Mucosa of rectum (tissue), 2 donors: ENCODE data around the gene SORCS2.

Experiments
- H3K27ac ChIP-seq, 2 donors: one replicate each; pipeline ENCODE4 v1.7.0; 2013; ENCODE audit warnings: inconsistent platforms in 2 of 2, low read depth in 2 of 2, low read length in 2 of 2
- H3K27me3 ChIP-seq, 2 donors: one replicate each; pipeline ENCODE4 v1.7.0; 2013; ENCODE audit warnings: low read length in 2 of 2; ENCODE audit not compliant: control insufficient read depth in 2 of 2, insufficient read depth in 2 of 2
- H3K36me3 ChIP-seq, 2 donors: one replicate each; pipeline ENCODE4 v1.7.0; 2013; ENCODE audit warnings: low read length in 2 of 2; ENCODE audit not compliant: control insufficient read depth in 2 of 2, insufficient read depth in 2 of 2
- H3K4me1 ChIP-seq, 2 donors: one replicate each; pipeline ENCODE4 v1.7.0; 2013; ENCODE audit warnings: low read length in 2 of 2, mild to moderate bottlenecking in 1 of 2; ENCODE audit not compliant: control insufficient read depth in 2 of 2, insufficient read depth in 2 of 2
- H3K4me3 ChIP-seq, 2 donors: one replicate each; pipeline ENCODE4 v1.7.0; 2013; ENCODE audit warnings: low read length in 2 of 2
- H3K9ac ChIP-seq, 2 donors: one replicate each; pipeline ENCODE4 v1.7.0; 2013; ENCODE audit warnings: low read length in 2 of 2, low read depth in 1 of 2, mild to moderate bottlenecking in 1 of 2
- H3K9me3 ChIP-seq, 2 donors: one replicate each; pipeline ENCODE4 v1.7.0; 2013; ENCODE audit warnings: low read length in 2 of 2; ENCODE audit not compliant: control insufficient read depth in 2 of 2
- donor health status: healthy.
- donor health status: Normal muscosa, but diverticular disease.

SORCS2 gene

GRCh38 chr4:7322166-7322991 is 130.0 kb downstream of the SORCS2 start:
- Histone ChIP-seq H3K4me3 (no peak overlapping the region), H3K4me1 (no peaks in the 10 kb centered on the region), H3K9me3 (no peaks in the 10 kb centered on the region), H3K27me3 (peaks cover 0 to 3% of the 10 kb centered on the region in 2 donors), H3K36me3 (no peaks in the 10 kb centered on the region), H3K9ac (no peak overlapping the region), H3K27ac (no peak overlapping the region)

DNA sequence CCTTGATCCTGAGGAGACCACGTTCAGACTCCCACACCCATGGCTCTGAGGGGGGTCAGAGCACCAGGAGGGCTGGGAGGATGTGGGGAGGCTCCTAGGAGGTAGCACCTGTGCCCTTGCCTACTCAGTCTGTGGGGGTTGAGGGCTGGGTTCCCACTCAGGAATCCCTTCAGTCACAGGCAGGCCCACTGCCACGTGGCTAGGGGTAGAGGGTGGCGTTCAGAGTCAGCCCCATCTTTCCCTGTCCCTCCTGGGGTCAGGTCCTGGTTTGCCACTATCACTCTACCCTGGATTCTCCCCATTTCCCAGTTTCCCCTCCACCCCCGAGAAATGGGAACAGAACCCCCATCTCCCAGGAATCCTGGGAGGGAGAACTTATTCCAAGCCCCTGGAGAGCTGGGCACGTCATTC is 131.1 kb downstream of the SORCS2 start:
- H3K9me3 ChIP-seq: no peaks in the 10 kb centered on the region
- peaks cover 0 to 3% of the 10 kb centered on the region in 2 donors for H3K27me3 ChIP-seq
- no peaks in the 10 kb centered on the region for H3K36me3 ChIP-seq
- H3K4me1 ChIP-seq: no peaks in the 10 kb centered on the region
- H3K9ac ChIP-seq: no peak overlapping the region
- H3K4me3 ChIP-seq: no peak overlapping the region
- H3K27ac ChIP-seq: no peak overlapping the region

DNA sequence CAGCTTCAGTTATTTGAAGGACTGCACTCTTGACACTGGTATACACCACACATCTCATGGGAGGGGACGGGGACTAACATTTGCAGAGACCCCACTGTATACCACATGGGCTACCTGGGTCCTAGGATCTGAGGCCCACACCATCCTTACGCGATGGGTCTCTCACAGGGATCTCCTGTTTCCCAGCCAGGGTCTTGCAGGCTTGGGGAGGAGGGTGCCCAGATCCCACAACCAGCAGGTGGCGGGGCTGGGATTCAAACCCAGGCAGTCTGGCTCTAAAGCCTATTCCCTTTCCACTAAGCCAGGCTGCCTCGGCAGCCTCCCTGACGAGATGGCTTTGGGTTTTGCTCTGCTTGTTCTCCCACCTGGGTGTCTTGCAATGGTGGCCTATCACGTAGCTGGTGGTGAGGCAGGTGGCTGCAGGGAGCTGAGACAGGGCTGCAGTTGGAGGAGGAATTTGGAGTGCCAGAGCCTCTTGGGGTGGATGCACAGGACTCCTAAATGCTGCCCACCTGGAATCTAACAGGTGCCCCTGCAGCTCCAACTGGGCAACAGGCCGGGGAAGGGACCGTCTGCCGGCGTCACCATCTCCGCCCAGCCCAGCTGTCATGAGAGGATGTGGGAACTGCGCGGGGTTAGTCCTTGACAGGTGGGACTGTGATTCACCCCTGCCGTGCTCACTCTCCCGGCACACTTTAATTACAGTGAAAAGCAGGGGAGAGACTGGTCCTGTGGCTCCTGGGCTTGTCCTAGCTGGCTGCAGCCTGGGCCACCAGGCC is 131.7 kb downstream of the SORCS2 start:
- no peak overlapping the region for H3K9ac ChIP-seq
- no peak overlapping the region for H3K4me3 ChIP-seq
- peaks cover 0 to 3% of the 10 kb centered on the region in 2 donors for H3K27me3 ChIP-seq
- no peaks in the 10 kb centered on the region for H3K36me3 ChIP-seq
- no peak overlapping the region for H3K27ac ChIP-seq
- no peaks in the 10 kb centered on the region for H3K9me3 ChIP-seq
- no peaks in the 10 kb centered on the region for H3K4me1 ChIP-seq

DNA sequence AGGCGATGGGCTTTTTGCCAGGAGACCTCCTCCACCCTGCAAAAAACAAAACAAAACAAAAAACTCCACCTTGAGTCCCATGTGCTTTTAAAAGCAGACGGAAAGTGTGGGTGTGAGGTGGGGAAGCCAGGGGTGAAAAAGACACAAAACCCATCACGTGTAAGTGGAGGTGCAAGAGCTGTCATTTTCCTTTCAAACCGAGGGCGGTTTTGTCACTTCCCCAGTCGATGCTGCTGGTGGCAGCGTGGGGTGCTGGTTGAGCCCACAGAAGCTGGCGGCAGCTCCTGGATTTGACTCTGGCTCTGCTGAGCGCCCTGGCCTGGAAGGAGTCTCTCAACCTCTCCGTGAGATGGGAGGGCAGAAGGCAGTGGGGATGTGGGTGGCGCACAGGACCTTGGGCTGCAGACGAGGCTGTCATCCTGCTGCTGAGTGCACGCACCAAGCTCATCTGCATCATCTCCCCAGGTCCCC is 132.3 kb downstream of the SORCS2 start:
- Histone ChIP-seq H3K9me3 (no peaks in the 10 kb centered on the region), H3K27me3 (peaks cover 0 to 3% of the 10 kb centered on the region in 2 donors), H3K9ac (no peak overlapping the region), H3K36me3 (no peaks in the 10 kb centered on the region), H3K27ac (no peak overlapping the region), H3K4me1 (no peaks in the 10 kb centered on the region), H3K4me3 (no peak overlapping the region)

DNA sequence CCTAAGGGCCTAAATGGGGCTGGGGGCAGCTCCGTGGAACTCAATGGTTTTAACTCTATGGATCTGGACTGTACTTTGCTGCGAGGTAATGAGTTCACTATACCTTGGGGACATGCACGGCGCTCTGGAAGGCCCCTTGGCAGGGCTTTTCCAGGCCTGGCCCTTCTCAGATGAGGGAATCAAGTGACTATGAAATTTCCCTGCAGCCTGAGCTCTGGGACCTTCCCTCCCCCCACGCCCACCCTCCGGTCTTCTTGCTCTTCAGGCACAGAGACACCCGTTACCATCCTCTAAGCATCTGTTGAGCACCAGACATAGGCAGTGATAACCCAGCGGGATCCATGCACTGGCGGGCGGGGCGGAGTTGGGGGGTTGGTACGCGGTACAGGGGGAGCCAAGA is 133.2 kb downstream of the SORCS2 start:
- H3K27me3 ChIP-seq: peaks cover 0 to 3% of the 10 kb centered on the region in 2 donors
- no peaks in the 10 kb centered on the region for H3K36me3 ChIP-seq
- no peaks in the 10 kb centered on the region for H3K4me1 ChIP-seq
- H3K4me3 ChIP-seq: no peak overlapping the region
- H3K9ac ChIP-seq: no peak overlapping the region
- no peaks in the 10 kb centered on the region for H3K9me3 ChIP-seq
- no peak overlapping the region for H3K27ac ChIP-seq

DNA sequence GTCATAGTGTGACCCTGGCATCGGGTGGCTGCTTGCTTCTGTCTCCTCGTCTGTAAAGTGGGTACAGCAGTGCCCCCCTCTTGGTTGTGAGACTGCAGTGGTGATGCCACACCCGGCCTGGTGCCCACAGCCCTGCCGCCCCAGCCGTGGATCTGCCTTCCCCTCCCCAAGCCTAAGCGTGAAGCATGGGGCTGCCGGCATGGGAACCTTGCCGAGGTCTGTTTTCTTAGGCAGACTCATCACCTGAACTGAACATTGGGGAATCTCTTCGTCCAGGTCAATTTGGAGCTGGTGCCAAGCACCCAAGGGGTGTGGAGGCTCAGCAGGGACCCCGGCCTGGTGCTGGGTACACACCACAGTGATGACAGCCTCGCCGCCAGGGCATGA is 134.0 kb downstream of the SORCS2 start:
- no peak overlapping the region for H3K9ac ChIP-seq
- no peaks in the 10 kb centered on the region for H3K36me3 ChIP-seq
- no peak overlapping the region for H3K27ac ChIP-seq
- no peak overlapping the region for H3K4me3 ChIP-seq
- H3K27me3 ChIP-seq: peaks cover 0 to 3% of the 10 kb centered on the region in 2 donors
- no peaks in the 10 kb centered on the region for H3K9me3 ChIP-seq
- H3K4me1 ChIP-seq: no peaks in the 10 kb centered on the region

DNA sequence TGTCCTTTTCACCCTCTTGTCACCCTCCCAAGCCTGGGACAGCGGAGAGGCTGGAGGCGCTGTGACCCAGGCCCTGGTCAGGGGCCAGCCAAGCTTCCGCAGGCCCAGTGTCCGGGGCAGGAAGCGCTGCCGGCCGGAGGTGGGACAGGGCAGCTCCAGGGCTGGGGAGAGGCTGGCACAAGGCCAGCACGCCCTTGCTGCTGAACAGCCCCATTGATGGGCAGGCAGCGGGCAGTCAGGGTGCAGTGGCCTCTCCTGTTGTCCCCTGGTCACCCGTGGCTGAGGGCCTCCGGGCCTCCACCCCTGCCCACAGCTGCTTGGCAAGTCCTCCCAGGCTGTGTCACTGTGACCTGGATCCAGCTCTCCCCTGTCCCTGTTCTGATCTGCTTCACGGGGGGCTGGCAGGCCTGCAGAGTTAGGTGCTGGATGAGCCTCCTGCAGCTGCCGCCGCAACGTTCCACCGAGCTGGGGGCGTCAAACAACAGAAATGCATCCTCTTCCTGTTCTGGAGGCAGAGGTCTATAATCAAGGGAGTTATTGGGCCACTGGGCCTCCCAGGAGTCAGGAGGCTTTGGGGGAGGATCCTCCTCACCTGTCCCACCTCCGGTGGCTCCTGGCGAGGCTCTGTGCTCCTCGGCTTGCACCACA is 134.5 kb downstream of the SORCS2 start:
- Histone ChIP-seq H3K9ac (no peak overlapping the region), H3K27ac (no peak overlapping the region), H3K4me1 (no peaks in the 10 kb centered on the region), H3K36me3 (no peaks in the 10 kb centered on the region), H3K4me3 (no peak overlapping the region), H3K27me3 (peaks cover 0 to 3% of the 10 kb centered on the region in 2 donors), H3K9me3 (no peaks in the 10 kb centered on the region)

DNA sequence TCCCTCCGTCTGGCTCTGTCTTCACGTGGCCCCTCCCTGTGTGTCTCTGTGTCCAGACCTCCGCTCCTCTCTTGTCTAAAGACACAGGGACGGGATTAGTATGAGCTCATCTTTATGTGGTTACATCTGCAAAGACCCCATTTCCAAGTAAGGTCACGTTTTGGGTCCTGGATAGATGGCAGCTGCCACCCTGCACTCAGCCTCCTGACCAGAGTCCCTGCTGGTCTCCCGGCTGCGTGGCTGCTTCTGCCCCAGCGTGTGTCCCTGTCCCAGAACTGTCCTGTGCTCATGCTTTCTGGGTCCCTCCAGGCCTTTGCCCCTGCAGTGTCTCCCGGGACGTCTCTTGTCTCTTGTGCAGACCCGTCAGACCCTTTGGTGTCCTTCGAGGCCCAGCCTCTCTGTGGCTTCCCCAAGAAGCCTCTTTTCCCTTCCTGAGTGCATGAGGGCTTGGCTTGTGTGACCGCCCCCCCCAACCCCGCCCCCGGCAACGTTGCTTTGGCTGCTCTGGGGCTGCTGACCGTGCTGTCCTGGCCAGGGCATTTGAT is 135.1 kb downstream of the SORCS2 start:
- Histone ChIP-seq H3K4me3 (no peak overlapping the region), H3K4me1 (no peaks in the 10 kb centered on the region), H3K9me3 (no peaks in the 10 kb centered on the region), H3K27ac (no peak overlapping the region), H3K9ac (no peak overlapping the region), H3K36me3 (no peaks in the 10 kb centered on the region), H3K27me3 (peaks cover 0 to 3% of the 10 kb centered on the region in 2 donors)

DNA sequence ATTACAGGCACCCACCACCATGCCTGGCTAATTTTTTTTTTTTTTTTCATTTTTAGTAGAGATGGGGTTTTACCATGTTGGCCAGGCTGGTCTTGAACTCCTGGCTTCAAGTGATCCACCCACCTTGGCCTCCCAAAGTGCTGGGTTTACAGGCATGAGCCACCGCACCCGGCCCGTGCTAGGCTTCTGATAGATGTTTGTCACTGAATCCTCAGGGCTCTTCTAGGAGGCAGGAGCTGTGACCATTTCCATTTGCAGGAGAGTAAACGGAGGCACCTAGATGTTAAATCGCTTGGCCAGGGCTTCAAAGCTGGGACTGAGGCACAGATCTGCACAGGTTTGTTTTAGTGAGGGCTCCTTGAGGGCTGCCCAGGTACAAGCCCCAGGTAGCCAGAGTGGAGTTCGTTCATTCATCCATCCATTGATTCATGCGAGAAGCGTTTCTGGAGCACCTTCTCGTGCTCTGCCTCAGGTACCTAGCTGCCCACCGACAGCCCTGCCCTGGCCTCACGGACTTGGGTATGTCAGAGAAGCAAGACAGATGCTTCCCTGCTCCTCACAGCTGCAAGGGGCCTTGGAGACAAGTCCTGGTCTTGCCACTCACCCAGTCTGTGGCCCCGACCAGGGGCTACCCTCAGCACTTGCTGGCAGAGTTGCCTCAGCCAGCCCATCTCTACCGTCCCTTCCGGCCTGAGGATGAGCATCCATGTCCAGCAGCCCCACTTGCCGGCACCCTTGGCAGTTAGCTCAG is 136.0 kb downstream of the SORCS2 start:
- Histone ChIP-seq H3K9me3 (no peaks in the 10 kb centered on the region), H3K4me1 (peaks cover 0 to 3% of the 10 kb centered on the region in 2 donors), H3K9ac (no peak overlapping the region), H3K27ac (no peak overlapping the region), H3K36me3 (no peaks in the 10 kb centered on the region), H3K4me3 (no peak overlapping the region), H3K27me3 (peaks cover 0 to 3% of the 10 kb centered on the region in 2 donors)
